HL-60 (cell line): Measurements from ENCODE around the gene KCTD7.

Experiments used
- CTCF ChIP-seq: IDR thresholded peaks from one replicate; pipeline ENCODE4 v1.5.1; 2011; ENCODE audit warnings: low read length, control low read depth, inconsistent platforms; ENCODE audit not compliant: insufficient read depth
- GABPA ChIP-seq: IDR thresholded peaks from 2 replicates; pipeline ENCODE4 v1.6.1; 2012; ENCODE audit warnings: low read depth
- POLR2AphosphoS5 ChIP-seq: IDR thresholded peaks from 2 replicates; pipeline ENCODE4 v1.6.1; 2012; ENCODE audit warnings: low read depth
- TF ChIP-seq, protein P1 (sequence below): IDR thresholded peaks from 2 replicates; pipeline ENCODE4 v1.6.1; 2012; ENCODE audit warnings: low read depth; ENCODE audit not compliant: insufficient replicate concordance

- TF ChIP-seq CTCF (no peak), POLR2AphosphoS5 (no peak), GABPA (no peak)
- TF ChIP-seq, protein P1, sequence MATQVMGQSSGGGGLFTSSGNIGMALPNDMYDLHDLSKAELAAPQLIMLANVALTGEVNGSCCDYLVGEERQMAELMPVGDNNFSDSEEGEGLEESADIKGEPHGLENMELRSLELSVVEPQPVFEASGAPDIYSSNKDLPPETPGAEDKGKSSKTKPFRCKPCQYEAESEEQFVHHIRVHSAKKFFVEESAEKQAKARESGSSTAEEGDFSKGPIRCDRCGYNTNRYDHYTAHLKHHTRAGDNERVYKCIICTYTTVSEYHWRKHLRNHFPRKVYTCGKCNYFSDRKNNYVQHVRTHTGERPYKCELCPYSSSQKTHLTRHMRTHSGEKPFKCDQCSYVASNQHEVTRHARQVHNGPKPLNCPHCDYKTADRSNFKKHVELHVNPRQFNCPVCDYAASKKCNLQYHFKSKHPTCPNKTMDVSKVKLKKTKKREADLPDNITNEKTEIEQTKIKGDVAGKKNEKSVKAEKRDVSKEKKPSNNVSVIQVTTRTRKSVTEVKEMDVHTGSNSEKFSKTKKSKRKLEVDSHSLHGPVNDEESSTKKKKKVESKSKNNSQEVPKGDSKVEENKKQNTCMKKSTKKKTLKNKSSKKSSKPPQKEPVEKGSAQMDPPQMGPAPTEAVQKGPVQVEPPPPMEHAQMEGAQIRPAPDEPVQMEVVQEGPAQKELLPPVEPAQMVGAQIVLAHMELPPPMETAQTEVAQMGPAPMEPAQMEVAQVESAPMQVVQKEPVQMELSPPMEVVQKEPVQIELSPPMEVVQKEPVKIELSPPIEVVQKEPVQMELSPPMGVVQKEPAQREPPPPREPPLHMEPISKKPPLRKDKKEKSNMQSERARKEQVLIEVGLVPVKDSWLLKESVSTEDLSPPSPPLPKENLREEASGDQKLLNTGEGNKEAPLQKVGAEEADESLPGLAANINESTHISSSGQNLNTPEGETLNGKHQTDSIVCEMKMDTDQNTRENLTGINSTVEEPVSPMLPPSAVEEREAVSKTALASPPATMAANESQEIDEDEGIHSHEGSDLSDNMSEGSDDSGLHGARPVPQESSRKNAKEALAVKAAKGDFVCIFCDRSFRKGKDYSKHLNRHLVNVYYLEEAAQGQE: no peak
These were observed 60.4 kb downstream of the KCTD7 start for GRCh38 chr7:66689081-66689480.
